GM19324 (cell line): ENCODE measurements around the gene TLE3.

Experiments used
- ATAC-seq: cut with Tn5 transposase; IDR thresholded peaks from one replicate; pipeline ENCODE4 v1.9.1; 2021; ENCODE audit warnings: mild to moderate bottlenecking, moderate library complexity; ENCODE audit not compliant: unreplicated experiment, low FRiP score

TLE3 gene

DNA sequence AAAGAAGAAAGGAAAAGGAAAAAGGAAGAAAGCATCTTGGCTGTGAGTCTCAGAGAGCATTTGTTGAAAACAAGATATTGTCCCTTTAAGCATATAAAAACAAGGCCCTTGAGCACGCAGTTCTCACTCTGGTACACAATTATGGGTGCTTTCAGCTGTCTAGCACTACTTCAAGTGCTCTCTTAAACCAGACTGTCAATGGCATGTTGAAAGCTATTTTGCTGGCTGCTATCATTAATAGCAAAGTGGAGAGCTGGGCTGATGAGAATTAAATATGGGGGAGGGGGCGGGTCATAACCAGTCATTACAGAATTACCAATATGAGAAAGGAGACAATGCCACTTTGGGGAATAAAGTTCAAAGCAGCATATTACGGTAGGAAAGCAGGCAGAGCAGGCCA lies 9.3 kb downstream of the TLE3 start:
- no peak for ATAC-seq

DNA sequence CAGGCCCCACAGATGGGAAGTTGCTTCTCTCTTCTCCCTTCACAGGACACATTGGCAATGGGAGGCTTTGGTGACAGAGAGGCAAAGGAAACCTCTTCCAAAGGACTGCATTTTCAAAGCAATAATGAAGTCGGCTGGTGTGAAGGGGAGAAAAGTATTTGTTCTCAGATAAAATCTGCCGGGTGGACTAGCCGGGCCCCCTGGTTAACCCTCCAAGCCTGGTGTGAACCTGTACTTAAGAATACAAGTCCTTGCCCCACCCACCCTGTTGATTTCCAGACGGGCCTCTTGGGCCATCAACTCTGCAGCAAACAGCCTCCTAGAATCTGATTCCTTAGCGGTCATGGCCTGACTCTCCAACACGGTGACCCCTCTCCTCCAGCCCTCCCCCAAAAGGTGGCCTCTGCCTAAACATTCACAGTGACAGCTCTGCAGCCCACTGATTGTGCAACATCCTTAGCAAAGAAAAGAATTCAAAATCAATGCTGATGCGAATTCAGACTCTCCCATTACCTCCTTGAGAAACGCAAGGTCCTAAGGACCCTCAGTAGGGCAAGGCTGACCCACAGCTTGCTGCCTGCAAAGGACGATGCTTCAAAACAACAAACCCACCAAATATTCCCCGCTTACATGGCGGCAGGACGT lies 9.9 kb downstream of the TLE3 start:
- no peak for ATAC-seq

DNA sequence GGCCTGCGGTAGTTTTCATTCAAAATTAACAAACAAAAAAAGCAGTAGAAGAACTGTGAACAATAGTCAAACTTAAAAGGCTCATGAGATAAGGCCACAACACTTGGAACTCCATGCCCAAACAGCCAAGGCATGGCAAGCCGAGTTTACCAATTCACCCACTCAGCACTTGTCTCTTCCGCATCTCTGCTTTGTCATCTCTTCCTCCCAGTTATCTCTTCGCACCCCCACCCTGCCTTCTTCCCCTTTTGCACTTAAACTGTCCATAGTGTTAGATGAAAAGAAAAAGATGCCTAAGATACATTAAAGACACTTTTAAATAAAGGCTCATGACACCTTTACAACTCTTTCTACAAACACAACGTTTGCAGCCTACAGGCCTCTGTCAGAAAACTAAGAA lies 11.1 kb downstream of the TLE3 start:
- no peak for ATAC-seq

DNA sequence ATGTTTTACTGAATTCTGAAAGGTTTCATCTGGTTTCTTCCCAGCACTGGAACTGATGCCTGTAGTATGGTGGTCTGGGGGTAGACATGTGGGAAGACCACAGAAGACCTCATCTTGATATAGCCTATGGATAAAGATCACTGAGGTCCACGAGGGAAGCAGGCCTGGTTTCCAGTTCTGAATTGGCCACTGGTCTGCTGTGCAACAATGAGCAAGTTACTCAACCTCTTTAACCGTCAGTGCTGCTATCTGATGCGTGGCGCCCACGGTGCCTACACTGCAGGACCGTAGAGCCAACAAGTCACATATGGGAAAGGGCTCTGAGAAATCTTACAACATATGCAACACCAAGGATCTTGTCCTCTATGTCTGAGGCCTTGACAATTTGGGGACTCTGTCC lies 13.3 kb downstream of the TLE3 start:
- ATAC-seq = no peak

DNA sequence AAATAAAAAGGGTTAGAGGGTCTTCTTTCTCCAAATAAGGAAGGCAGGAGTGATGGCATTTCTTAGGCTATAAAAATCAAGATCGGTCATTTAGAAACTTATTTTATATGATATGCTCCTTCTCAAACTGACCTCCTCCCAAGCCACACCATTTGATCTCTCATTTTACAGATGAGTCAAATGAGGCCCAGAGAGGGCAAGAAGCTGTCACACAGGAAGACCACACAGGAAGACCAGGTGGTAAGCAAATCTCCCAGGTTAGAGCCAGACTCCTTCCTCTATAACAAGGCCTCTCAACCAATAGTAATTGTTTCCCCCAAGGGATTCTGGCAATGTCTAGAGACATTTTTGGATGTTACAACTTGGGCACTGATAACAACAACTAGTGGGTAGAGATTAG lies 13.8 kb downstream of the TLE3 start:
- no peak for ATAC-seq

DNA sequence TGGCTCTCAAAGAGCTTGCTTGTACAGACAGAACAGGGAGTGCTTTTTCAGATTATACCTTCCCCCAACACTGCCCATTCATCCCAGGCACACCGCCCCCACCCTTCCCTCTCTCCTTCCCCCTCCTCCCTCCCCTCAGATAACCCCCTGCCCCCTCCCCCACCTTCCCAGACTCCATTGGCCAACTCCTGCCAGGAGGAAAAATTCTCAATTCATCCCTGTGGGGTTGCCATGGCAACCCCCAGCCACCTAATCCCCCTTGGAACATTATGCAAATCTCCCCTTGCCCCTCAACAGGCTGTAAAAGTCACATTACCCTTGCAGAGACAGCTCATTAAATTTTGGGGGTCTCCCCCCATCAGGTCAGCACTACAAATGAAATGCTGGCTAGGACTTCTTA lies 14.3 kb downstream of the TLE3 start:
- no peak for ATAC-seq

DNA sequence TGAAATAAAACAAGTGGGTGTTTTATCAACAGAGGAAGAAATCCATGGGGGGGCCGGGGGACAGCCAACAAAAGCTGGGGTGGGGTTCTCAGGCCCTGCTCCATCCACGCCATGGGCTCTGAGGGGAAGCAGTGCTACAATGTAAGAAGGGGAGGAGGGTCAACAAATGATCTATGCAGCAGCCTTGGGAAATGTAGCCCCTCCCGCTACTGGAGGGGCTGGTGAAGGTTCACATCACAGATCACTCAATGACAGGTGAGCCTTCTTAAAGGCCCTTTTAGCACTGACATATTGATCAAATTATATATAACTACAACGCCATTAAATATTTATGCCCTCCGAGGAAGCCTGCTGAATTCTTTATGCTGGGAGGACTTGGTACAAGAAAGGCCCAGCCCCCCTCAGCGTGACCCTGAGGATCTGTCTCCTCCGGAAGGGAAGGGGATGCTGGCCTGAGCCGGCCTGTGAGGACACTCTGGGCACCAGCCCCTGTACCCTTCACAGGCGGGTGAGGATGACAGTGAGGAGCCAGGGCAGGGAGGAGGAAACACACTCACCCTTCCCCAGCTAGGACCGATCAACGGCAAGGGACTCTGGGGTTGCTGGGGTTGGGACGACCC lies 15.3 kb downstream of the TLE3 start:
- no peak for ATAC-seq

DNA sequence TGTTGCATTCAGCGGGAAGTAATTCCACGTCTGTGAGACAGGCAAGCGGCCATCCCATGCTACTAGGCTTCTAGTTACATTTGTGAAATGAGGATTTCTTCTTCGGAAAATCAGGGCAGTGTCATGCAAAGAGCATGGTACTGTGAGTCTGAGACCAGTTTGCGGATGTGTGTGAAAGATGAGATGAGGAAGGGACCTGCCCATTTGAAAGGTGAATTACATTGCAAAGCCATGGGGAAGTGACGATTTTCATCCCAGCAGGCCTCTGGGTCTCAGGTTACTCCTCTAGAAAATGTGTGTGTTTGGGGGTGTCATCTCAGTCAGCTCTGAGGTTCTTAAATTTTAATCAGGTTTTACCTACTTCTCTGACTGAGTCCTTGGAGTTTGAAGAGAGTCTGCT lies 16.1 kb downstream of the TLE3 start:
- ATAC-seq = no peak

DNA sequence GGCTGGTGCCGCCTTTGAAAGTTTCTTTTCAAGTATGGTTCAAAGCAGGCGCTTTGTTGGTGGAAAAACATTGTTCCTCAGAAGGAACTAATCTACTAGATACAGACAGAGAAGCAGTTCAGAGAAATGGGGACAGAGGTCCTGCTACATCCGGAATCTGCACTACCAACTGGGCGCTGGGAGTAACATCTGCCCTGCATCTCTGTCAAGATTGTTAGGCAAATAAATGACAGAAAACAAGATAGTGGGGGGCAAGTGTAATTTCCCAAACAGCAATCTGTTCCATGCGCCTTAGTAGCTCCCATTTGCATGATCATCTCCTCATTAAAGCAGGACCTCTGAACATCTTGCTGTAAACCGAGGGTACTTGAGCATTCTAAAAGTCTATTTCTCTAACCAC lies 17.4 kb downstream of the TLE3 start:
- ATAC-seq = no peak

DNA sequence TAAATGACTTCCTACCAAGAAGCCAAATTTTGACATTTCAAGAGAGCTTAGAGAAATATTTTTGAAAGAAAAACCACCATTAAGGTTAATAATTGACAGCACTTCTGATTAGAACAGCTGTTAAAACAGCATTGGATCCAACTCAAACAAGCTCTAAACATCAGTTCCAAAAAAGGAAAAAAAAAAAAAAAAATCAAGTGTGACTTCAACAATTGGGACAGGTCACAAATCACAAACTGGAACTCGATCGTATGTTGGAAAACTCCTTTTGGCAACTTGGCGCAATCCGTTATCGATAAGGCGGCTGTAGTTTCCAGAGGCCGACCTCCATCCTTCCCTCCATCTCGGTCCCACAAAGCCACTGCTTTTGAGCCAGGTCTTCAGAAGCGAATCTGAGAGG lies 17.8 kb downstream of the TLE3 start:
- no peak for ATAC-seq

DNA sequence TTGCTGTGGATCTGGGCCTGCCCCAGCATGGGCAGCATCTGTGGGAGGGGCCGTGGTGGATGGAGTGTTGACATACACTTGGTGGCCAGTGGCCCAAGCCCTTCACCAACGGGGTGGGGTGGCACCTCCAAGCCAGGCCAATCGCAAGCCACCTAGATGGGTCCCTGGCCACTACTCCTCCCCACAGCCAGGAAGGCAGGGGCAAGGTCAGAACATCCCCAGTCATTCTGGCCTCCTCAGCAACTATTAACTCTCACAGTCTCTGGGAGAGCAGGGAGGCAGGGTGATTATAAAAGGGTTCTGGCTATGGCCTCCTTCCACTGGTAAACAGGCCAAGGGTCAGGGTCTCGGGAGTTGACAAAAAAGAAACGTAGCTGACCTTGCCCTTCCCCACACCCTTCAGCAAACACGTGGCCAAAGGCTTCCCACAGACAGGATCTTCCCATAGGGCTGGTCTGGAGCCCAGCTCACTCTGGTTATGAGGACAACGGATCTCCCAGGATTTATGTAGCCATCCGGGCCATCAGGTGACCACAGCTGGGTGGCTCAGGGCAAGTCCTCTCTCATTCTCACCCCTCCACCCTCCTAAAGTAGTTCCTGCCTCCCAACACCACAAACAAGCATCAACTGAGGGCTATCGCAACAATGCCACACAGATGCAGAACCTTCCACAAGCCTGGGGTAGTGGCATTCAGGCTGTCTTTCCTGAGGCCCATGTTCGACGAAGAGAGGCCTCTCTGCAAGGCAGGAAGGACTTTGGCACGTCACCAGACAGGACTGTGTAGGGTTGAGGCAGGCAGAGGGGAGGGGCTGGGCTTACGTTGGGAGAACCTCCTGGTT lies 18.9 kb downstream of the TLE3 start:
- ATAC-seq = no peak

DNA sequence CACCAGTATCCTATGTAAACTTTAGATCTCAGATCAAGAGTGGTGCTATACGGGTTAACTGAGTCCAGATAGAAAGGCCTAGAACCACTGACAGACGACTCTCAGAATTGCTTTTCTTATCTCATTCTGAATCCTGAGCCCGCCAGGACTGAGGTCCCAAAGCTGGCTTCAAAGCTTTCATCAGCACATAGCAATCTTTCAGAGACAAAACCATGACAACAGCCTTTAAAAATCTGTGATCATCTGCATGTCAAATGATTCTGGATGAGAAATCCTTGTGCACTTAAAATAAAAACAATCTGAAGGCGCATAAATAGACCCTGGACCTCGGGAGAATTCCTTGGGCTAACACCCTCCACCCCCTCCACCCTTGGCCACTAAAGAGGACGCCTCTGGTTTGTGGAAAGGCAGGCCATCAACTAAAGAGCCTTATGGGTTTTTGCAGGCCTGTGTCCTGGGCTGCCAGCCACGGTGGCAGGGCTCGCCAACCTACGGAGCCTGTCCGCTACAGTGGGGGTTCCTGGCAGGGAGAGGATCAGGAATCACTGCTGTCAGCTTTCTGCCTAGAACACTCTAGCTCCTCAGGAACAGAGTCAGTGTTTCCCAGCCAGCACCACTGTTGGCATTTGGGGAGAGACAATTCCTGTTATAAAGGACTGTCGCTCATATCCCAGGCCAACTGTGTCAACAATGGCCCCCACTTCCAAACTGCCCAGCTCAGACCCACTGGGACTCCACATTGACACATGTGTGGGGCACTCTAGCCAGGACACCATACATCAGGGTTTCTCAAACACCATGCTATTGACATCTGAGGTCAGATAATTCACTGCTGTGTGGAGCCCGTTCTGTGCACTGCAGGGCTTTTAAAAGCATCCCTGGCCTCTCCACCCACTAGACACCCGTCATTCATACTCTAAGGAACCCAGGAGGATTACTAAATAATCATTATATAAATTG lies 20.2 kb downstream of the TLE3 start:
- ATAC-seq = no peak

DNA sequence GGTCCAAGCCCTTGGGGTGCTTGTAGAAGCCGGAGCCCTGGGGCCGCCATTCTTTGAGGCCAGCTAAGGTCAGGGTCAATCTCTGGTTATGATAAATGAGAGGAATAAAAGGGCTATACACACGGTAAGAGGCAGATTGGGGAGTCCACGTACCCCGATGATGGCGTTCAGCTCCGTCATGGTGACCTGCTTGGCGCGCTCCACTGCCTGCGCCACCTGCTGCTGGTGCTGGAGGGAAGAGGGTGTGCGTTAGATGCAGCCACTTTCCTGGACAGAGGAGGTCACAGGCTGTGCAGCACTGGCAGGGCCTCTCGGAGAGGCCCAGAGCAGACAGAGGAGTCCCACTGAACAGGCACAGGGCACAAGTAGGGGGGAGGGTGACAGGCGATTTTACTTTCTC lies 23.3 kb downstream of the TLE3 start:
- no peak for ATAC-seq

DNA sequence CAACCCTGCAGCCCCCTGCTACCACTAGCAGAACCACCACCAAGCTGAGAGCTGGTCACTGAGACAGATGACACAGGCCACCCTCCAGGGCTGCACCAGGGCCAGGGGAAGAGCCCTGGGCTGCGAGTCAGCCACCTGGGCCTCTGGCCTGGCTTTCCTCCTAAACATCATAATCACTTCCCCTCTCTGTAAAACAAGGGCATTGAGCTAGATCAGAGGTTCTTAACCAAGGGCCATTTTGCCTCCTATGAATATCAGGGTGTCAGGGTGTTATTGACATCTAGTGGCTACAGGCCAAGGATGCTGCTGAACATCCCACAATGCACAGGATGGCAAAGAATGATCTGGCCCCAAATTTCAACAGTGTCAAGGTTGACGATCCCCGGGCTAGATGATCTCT lies 25.2 kb downstream of the TLE3 start:
- ATAC-seq = no peak

DNA sequence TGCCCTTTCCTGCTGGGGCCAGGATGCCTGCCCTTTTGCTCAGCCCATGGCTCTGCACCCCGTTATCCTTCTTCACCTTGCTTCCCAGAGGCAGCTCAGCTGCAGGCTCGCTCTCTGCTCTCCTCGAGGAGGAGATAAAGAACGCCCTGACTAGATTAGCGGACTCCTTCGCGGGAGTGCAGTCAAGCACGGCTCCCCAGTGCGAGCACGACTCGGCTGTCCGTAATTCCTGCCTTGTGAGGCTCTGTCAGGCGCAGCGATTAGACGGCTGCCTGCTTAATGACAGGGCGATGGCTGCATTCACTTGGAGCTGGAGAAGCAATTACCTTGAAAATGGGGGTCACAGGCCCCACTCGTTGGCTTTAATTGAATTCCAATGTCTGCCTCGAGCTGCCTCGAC lies 25.9 kb downstream of the TLE3 start:
- ATAC-seq = no peak

DNA sequence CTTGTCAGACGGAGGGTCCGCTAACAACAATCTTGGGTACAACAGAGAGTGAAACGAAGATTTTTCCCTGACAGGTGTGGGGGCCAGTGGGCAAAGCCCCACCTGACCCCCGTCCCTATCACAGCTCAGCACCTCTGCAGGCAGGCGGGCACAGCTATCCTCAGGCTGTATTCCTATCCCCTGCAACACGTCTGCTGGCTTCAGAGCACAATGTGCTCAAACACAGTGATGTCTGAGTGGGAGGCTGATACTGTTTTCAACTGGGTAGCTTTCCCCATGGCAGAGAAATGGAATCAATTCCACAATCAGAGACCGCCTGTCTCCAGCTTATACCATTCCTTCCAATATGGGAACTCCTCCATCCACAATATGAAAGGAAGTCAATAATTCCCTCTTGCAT lies 28.0 kb downstream of the TLE3 start:
- ATAC-seq = no peak

DNA sequence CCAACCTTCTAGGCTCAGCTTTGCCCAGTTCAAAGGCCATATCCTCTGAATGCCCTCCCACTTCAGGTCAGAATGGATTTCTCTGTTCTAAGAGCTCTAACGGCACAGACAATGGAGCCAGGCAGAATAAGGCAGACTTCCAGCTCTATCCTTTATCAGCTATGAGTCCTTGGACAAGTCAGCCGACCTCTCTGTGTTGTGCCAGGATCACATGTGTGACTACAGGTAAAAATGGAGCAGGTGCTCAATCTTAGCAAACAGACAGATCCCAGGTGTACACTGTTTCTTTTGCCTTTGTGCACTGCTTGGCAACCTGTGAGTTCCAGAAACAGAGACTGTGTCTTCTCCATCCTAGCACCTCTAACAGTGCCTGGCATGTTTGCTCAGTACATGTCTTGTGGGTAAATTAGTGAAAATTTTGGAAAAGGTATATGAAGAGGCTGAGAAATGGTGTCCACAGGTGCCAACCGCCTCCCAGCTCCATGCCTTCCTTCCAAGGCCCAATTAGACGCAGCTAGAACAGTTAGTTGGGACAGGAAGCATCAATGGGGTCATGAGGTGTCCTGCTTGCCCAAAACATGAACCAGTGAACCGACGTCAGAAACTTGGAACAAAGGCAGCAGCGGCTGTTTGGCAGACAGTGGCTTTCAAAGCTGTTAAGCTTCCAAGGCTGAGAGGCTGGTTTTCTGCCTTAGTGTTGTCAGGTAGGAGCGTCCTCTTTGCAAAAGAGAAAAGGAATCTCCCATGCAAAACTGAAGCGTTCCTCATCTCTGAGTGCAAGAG lies 28.7 kb downstream of the TLE3 start:
- no peak for ATAC-seq

DNA sequence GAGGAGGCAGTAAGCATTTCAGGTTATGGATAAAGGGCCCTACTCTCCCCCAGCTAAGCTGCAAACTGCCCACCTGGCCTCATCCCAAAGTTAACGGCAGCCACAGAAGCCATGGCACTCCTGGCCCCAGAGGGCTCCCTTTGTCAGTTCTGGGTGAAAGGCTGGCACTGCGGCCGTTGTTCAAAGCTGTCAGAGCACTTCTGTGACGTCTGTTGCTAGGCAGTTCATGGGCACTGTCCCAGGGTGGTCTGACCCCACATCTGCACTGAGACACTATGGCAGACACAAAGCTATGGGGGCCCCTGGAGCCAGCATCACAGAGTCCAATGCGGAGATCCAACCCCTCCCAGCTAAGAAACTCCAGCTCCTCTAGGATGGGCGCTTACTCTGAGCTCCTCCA lies 30.0 kb downstream of the TLE3 start:
- ATAC-seq = no peak

DNA sequence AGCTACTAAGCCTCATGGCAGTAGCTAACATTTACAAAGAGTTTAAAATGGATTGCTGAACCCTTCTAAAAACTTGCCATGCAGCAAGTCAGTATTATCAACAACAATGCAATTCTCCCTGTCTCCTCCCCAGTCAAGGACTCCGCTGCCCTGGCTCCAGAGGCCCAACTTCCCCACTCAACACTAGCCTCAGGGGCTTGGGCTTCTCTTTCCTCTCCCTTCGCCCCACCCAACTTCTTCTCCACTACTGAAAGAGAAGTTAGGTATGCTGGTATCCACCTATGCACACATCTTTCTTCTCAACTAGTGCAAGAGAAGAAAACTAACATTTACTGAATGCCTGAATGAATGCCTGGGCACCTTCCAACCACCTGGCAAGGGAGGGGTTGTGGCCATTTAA lies 30.7 kb downstream of the TLE3 start:
- no peak for ATAC-seq

DNA sequence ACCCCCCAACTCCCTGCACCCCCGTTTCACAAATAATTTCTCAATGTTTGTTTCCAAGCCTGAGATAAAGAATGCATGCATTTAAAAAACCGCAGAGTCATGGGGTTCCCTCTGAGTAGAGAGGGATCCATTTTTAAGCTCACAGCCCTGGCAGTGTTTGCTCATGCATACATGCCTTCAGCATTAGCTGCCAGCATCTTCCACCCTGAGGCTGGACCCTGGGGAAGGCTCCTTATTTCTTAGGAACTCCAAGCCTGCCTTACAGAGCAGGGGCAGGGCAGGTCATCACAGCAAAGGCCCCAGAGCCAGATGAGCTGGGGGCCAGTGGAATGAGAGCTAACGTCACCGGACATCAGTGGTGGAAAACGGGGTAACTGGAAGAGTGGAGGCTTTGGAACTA lies 31.3 kb downstream of the TLE3 start:
- no peak for ATAC-seq
